NCI-H2171 (cell line): ENCODE measurements around the gene C2CD4C.
"Not testable (repeated sequence)": the region's sequence is repeated elsewhere in the genome, so short reads cannot be mapped to it uniquely, and the experiment has no call there.

Source experiments
- DNase-seq: peaks from one replicate; lab custom pipeline; 2025; lab: John Stamatoyannopoulos, UW

C2CD4C gene

DNA sequence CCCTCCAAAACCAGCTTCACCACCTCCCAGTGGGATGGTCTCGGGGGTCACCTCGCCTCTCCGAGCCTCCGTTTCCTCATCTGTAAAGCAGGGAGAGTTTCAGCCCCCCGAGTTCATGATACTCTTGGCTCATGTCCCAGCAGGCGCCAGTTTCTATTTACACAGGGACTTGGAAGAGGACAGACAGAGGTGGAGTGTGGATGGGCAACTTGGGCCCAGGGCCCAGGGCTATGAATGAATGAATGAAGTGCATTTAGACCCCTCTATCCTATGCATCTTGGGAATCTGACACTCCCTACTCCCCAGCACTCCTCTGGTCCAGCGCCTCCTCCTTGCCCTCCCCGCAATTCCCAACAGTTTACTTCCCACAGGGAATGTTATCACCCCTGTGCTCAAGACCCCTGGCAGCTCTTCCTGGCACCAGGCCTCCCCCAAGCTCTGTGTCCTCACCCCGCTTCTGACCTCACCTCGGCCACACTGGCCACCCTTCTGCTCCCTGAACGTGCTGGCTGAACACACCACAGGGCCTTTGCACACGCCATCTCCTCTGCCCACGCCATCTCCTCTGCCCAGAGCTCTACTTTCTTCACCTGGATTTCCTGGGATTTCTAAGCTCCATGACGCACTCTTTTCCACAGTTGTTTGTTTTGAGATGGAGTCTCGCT, 4.9 kb upstream of the C2CD4C start:
- no peak for DNase-seq

DNA sequence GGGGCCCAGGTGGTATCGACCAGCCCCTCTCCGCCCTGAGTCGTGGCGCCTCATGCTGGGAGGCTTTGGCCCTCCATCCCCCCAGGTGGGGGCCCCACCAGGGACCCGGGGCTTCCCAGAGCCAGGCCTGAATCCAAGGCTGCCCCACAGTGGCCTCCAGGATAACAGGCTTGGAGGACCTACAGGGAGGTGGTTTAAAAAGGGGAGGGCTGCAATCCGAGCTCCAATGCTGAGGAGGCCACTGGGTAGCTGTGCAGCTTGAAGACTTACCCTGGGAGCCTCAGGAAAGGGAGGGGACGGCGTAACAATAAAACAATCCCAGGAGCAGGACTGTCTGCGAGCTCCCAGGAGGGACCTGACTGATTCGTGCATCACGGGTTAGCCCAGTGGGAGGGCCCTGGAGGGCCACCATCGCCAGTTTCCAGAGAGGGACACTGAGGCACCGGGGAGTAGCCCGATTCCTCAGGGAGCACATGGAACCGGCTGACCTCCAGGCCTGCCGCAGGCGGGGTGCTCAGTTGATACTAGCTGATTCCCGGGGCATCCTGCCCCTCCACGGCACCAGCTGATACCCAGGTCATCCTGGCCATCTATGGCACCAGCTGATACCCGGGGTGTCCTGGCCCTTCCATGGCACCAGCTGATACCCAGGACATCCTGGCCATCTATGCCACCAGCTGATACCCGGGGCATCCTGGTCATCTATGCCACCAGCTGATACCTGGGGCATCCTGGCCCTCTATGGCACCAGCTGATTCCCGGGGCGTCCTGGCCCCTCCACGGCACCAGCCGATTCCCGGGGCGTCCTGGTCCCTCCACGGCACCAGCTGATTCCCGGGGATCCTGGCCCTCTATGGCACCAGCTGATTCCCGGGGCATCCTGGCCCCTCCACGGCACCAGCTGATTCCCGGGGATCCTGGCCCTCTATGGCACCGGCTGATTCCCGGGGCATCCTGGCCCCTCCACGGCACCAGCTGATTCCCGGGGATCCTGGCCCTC, 3.7 kb upstream of the C2CD4C start:
- no peak for DNase-seq

DNA sequence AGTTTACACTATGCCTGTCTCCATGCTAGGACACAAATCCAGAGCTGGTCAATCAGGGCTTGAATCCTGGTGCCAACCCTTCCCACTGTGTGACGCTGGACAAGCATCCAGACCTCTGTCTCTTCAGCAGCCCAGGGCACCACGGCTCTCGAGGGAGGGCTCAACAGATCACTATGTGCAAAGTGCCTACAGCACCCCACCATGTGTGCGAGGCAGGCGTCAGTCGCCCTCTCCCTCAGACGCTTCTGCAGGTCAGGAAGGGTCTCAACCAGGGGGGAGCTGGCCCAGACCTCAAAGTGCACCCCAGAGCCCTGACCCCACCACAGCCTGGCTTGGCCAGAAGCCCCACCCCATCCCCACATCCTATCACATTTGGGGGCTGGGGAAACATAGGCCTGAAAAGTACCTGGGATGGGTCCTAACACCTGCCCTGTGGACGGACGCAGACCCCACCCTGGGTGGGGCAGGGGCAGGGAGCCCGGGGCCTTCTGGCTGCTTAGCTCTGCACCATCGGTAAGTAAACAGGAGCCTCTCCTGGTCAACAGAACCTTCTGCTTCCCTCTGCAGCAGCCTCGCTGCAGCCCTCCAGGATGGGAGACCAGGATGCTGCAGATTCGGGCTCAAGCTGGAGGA, 2.9 kb upstream of the C2CD4C start:
- DNase-seq, result no peak

DNA sequence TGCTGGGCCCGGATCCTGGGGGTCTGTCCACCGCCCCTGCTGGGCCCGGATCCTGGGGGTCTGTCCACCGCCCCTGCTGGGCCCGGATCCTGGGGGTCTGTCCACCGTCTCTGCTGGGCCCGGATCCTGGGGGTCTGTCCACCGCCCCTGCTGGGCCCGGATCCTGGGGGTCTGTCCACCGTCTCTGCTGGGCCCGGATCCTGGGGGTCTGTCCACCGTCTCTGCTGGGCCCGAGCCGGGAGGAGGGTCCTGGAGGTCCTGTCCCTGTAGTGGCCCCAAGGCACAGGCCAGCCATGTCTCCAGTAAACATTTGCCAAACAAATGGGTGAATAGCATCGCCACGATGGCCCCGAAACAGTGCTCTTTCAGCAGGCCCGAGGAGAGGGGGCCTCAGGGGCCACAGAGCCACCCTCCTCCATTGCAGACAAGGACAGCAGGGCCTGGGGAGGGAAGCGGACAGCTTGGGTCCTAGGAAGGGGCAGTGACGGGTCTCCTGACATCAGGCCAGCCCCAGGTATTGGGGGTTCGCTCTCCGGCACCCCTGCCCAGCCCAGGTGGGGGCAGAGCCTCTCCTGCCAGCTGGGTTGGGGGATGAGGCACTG, 2.3 kb upstream of the C2CD4C start:
- not testable (repeated sequence) for DNase-seq

DNA sequence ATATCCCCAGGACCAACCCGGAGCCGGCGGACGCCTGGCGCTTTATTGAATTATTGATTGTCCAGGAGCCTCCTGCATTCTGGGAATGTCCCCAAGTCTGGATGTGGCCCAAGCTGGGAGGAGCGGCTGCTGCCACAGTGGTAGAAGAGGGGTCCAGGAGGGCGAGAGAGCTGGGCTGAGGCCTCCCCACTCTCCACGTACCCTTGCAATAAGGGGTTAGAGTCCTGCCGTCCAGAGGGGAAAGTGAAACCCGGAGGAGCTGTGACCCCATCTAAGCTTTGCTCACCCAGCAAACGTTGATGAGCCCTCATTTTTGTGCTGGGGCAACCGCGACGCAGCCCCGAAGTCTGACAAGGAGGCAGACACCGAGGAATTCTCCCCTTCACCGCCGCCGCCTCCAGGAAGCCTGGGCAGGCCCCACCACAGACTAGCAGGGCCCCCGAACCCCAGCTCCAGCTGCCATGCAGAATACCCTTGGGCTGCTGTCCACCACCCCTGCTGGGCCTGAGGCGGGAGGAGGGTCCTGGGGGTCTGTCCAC, 1.4 kb upstream of the C2CD4C start:
- no peak for DNase-seq

DNA sequence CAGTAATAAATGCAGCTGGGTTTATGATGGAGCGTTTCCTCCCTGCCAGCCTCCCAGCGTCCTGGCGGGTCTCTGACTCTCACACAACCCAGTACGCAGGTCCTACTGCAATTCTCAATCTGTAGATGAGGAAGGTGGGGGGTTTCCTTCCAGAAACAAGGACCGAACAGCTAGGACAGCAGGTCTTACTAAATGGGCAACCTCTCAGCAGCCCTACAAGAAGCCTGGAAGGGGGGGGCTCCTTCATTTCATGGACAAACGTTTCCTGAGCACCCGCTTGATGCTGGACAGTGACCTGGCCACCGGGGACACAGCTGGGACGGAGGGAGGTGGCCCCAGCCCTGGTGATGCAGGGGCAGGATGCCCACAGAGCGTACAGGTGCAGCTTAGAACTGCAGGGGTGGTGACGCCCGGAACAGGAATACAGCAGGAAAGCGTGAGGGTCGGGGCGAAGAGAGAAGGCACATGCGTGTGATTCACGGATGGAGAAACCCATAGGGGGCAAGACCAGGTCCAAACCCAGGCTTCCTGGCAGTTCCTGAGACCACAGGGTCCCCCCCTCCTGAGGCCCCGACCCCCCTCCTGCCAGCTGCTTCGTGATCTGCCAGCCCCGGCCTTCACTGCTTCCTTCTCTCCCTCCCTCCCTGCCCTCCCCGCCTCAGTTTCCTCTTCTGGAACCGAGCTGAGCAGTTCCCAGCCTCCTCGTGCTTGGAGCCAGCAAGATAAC, 732 bp upstream of the C2CD4C start:
- DNase-seq, result no peak

DNA sequence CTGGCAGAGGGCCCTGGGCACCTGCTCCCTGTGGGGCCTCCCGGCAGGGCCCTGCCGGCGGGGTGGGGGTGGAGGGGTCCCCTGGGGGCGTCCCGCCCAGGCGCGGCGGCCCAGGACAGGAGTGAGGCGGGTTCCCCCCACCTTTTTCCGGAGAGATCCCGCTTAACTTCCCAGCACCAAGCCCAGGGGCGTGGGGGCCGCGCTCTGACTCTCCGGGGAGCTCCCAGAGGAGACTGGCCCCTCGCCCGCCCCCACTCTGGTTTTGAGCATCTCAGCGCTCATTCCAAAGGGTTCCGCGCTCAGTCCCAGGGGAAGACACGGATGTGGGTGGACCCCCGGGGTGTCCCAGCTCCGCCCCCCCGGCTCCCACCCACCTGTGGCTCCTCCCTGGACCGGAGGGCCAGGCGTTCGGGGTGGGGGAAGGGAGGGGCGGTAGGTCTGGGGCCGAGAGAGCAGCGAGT, 476 bp downstream of the C2CD4C start:
- DNase-seq, result no peak

DNA sequence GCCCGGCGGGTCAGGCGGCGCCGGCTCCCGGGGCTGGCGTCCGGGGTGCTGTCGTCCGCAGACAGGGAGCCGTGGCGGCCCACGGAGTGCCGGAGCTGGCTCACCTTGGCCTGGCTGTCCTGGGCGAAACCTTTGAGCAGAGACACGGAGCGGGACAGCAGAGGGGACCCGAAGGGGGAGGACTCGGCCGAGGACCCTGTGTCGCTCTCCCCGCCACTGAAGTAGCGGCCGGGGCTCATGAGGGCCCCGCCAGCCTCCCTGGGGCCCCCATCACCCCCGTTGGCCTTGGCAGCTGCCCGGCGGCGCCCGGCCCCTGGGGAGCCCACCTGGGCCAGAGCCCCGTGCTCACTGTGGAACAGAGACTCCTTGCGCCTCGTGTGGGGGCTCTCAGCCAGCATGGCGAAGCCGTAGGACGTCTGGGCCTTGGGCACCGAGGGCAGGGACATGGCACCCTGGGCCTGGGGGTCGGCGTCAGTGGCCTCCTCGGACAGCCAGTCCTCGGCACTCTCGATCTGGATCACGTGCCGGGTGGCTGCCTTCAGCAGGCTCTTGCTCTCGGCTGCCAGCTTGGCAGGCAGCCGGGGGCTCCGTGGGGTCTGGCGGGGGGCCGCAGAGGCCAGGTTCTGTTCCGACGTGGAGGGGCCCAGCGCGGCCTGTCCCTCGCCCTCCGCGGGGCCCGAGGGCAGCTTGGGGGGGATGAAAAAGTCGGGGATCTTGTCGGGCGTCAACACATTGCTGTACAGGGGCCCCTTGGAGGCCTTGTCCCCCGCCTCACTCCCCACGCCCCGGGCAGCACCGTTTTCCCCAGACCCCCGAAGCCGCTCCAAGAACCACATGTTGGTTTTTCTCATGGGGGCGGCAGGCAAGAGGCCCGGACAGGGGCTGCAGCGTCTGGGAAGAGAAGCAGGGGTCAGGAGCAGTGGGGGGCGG, 1.2 kb downstream of the C2CD4C start:
- no peak for DNase-seq

DNA sequence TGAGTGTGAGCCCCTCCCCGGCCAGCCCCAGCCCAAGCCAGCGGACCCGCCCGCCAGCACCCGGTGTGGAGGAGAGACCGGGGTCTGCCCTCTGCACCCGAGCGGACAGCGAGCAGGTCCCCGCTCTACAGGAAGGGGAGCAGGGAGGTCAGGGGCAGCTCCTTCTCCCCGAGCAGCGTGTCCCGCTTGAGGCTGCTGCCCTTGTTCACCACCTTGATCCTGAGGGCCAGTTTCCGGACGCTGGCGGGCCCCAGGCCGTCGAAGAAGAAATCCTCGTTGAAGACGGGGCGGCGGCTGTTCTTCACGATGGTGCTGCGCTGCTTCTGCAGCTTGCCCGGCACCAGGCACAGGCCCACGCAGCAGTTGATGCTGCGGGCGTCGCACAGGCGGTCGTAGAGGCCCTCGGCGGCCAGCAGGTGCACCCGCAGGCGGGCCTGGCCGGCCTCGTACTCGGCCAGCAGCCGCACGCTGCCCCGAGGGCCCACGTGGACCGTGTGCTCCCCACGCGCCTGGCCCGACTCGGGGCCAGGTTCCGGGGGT, 1.9 kb downstream of the C2CD4C start:
- DNase-seq, result no peak

DNA sequence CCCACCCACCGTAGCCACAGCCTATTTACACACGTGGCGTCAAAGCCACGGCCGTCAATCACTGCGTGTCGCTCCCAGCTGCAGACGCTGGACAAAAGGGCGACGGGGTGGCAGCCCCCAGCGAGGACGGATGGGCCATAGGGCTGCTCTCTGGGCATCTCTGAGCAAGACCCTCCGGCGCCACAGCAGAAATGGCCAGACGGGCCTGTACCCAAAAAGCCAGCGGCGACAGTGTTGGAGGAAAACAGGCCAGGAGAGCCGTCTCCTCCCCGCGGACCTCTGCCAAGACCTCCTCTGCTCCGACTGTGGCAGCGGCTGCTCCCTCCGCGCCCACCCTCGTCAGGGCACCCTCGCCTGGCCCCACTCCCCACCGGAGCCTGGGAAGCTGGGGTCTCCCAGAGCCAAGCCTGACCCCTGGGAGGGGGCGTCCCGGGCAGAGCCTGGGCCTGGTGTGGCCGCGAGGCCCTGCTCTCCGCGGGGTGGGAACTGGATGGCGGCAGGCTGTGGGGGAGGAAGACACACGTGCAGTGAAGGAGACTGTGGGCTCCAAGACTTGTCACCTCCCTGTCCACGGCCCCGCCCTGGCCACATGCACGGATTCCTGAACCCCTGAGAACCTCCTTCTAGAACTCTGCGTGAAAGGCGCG, 2.7 kb downstream of the C2CD4C start:
- DNase-seq, result no peak

DNA sequence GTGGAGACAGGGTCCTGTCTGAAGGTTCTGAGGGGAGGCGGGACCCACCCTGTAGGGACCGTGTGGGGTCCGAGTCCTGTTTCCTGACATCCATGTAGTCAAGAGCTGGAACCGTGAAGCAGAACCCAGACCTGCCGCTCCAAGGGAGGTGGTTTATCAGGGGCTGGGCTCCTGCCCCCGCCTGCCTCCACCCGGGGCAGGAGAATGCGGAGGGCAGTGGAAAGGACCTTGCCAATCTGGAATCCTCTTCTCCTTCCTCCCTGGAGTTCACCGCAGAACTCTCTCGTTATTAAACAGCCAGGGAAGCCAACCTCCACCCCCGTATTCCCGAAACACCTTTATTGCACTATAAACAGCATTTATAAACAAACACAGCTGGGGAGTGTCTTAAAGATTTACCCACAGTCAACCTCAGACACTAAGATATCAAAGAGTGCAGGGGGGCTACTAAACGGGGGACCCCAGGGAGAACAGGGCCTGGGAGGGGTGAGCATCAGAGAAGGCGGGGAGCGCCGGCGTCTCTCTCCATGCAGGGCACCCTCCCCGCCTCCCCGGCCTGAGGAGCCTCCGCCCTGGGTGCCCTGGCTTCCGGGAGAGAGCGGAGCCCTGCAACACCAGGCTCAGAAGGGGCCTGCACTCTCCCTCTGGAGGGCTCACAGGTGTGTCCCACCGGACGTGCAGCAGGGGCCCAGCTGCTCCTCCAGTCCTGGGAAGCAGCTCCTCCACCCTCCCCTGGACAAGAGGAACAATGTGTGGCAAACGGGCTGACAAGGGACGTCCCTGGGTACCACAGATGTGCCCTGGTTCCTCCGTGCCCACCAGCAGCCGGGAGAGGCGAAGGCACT, 3.6 kb downstream of the C2CD4C start:
- DNase-seq, result no peak

DNA sequence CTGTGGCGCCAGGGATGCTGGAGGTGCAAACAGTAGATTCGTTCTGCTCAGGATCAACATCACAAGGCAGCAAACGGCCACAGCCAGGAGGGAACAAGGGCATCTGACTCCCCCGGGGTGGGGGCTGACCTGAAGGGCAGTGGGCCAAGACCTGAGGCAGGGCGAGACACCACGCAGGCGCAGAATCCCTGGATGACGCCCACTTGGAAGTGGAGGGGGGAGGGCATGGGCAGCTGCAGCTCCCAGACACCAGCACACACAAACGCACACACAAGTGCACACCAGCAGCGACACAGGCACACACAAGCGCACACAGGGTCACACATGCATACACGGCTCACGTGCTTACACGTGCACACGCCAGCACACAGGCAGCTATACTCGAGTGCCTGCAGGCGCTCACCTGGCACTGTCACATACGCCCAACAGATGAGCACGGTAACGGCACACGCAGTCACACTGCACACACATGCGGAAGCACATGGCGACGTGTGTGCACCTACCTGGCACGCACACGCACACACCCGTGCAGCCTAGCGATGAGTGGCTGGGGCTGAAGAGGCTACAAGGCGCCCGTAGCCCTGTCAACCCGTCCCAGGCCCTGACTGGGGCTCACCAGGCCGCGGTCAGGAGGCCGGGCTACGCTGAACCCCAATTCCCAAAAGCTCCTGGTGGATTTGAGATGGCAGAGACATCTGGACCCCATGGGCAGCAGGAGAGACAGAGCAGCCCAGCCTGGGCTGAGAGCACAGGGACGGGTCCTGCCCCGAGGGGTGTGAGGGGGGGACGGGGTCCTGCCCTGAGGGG, 5.5 kb downstream of the C2CD4C start:
- no peak for DNase-seq

DNA sequence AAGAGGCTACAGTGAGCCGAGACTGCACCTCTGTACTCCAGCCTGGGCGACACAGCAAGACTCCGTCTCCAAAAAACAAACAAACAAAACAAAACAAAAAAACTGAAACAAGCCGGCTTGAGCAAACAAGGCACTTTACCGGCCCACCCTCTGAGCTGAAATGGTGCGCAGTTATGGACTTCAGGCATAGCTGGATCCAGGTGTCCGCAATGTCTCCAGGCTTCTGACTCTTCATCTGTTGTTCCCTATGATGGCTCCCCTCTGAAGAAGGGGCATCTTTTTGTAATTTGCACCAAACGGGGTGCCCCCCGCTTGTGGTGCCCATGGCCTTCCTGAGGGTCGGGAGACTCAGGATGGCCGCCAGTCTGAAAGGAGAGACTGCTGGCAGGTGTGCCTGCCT, 6.2 kb downstream of the C2CD4C start:
- DNase-seq, result no peak

DNA sequence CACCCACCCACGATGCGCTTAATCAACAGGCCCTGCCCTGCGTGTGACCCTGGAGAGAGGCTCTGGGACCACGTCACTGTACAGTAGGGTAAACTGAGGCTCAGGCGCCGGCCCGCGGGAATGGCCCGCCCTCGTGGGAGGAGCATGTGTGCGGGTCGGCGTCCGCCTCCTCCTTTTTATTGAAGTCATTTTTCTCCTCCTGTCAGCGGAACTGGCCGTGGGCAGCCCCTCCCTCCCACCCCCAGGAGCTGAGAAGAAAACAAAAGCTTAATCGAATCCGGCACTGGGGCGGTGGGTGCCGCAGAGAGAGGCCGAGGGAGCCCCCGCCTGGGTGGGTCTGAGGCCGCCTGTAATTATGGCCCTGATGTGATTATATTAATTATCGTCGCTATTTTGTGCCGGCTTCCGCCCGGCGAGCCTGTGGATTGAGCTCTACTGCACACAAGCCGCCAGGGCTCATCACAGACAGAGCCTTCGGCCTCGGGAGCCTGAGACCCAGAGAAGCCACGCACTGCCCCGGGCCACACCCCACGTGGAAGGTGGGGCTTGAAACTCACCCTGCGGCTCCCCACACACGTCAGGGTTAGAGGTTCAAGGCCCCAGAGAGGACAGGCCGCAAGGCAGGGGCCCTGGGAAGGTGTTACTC, 7.0 kb downstream of the C2CD4C start:
- DNase-seq, result no peak

DNA sequence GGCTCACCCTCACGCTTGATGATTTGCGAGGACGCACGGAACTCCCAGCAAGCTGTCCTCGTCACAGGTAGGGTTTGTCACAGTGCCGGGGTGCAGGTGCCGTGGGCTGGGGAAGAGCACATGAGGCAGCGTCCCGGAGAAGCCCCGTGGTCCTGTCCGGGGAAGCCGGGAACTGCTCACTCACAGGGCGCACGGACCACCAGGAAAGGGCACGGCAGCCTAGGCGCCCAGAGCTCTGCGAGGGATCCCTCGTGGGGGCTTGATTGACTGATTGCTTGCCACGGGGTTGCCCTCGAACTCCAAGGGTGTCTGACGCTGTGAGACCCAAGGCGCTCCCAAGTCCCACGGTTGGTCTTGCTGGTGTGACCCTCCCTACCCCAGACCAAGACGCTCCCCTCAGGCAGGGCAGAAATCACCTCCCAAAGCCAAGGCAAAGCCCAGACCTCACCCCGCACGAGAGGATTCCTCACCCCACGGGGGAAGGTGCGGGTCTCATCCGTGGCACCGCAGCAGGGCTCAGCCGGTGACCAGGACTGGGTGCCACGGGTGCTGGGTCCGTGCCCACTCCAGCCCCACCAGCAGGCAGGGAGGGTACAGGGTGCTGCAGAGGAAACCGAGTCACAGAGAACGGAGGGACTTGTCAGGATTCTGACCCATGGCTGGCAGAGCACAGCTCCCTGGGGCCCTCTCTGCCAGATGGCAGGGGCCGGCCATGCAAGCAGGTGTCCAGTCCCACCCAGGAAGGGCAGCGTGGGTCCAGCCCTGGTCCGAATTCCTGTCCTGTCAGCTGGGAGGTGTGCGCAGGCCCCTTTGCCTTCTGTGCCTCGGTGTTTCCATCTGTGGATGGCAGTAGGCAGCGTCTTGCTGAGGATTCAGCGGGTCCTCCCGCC, 7.7 kb downstream of the C2CD4C start:
- no peak for DNase-seq

DNA sequence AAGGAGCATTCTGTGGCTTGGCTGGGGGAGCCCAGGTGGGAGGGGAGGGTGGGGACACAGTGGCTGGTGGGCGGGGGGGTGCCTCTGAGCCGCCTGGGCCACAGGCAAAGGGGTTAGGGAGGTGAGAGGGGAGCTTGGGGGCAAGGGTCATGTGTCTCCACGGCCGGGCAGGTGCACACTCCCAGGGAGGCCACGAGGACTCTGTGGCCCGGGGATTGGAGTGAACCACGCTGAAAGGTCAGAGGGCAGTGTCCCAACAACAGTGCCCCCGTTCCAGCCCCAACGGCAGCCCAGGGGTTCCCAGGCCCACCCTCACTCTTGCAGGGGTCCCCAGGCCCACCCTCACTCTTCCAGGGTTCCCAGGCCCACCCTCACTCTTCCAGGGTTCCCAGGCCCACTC, 9.6 kb downstream of the C2CD4C start:
- DNase-seq, result no peak
